Measurements from ENCODE around the gene PACSIN3.
A peak's percentile ranks its signal among the peaks of the same experiment; 100 is the strongest.
"Not testable (repeated sequence)": the region's sequence is repeated elsewhere in the genome, so short reads cannot be mapped to it uniquely, and the experiment has no call there.

The PACSIN3 gene

GRCh38 chr11:47213950-47214565, 27.8 kb upstream of the PACSIN3 start:
- ChIA-PET CTCF (interaction anchor here (1.2 to 2.0 kb wide), 5 partner anchors 13 to 195 kb away, joined by 3 to 7 read pairs (median 4); partner anchors contain the start of gene ACP2), POLR2A (interaction anchor here (0.7 to 1.4 kb wide), 3 partner anchors 26 to 1342 kb away, joined by 3 to 8 read pairs (median 4); partner anchors contain the start of gene ACP2)
- no peak for TF ChIP-seq CTCF (IDR thresholded peaks at IDR 0.05; ENCODE audit: control extremely low read depth, extremely low read depth, low read depth, missing control alignments)
- DNase-seq (ENCODE audit: extremely low spot score), result peak; percentile 79

DNA sequence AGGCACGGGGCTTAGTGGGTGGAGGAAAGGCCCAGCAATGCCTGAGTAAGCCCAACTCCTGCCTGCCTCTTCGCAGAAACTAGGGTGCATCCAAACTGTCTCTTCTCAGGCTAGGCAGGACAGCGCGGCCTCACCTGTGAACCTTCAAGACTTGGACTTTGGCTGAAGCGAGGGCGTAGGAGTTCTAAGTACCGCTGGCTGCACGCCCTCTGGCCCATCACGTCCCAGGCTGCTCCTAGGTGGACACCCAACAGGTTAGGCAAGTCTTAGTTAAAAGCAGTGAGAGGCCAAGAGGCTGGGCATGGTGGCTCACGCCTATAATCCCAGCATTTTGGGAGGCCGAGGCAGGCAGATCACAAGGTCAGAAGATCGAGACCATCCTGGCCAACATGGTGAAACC, 26.7 kb upstream of the PACSIN3 start:
- ChIA-PET POLR2A (interaction anchor here (0.6 to 0.7 kb wide), 2 partner anchors 25 to 725 kb away, joined by 3 read pairs; no protein-coding TSS in a partner anchor), CTCF (interaction anchor here (1.7 to 4.3 kb wide), 2 partner anchors 12 to 35 kb away, joined by 4 to 14 read pairs; no protein-coding TSS in a partner anchor)
- no peak for TF ChIP-seq CTCF (IDR thresholded peaks at IDR 0.05; ENCODE audit: control extremely low read depth, extremely low read depth, low read depth, missing control alignments)
- peak; percentile 13 for DNase-seq (ENCODE audit: extremely low spot score)

DNA sequence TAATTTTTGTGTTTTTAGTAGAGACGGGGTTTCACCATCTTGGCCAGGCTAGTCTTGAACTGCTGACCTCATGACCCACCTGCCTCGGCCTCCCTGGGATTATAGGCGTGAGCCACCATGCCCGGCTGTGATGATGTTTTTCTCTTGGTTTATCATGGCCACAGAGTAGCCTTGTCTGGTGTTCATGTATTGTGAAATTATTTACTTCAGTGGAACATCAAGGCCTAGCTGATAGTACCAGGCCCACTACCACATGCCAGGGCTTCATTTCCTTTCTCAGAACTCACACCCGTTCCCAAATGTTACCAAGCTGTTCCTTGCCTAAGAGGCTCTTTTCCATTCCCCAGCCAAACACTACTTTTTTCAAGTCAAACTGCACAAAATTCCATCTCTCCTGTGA, 22.4 kb upstream of the PACSIN3 start:
- CTCF ChIA-PET, result interaction anchor here (1.0 to 4.3 kb wide), 2 partner anchors 31 to 32 kb away, joined by 3 to 14 read pairs; partner anchors contain the start of gene ARFGAP2
- DNase-seq (ENCODE audit: extremely low spot score), result no peak
- POLR2A ChIA-PET, result no interaction called here
- TF ChIP-seq CTCF (IDR thresholded peaks at IDR 0.05; ENCODE audit: control extremely low read depth, extremely low read depth, low read depth, missing control alignments), result no peak

DNA sequence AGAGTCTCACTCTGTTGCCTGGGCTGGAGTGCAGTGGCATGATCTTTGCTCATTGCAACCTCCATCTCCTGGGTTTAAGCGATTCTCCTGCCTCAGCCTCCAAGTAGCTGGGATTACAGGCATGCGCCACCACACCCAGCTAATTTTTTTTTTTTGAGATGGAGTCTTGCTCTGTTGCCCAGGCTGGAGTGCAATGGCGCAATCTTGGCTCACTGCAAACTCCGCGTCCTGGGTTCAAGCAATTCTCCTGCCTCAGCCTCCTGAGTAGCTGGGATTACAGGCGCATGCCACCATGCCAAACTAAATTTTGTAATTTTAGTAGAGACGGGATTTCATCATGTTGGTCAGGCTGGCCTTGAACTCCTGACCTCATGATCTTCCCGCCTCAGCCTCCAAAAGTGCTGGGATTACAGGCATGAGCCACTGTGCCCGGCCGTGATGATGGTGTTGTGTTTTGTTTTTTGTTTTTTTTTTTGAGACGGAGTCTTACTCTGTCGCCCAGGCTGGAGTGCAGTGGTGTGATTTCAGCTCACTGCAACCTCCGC, 21.8 kb upstream of the PACSIN3 start:
- POLR2A ChIA-PET; DNase-seq (ENCODE audit: extremely low spot score); CTCF ChIA-PET: not testable (repeated sequence)

- ChIA-PET CTCF (no interaction called here), POLR2A (interaction anchor here (0.7 kb wide), 1 partner anchor 39 kb away, joined by 3 read pairs; no protein-coding TSS in a partner anchor)
- TF ChIP-seq CTCF (IDR thresholded peaks at IDR 0.05; ENCODE audit: control extremely low read depth, extremely low read depth, low read depth, missing control alignments), result no peak
- DNase-seq (ENCODE audit: extremely low spot score), result no peak
These were observed 21.2 kb upstream of the PACSIN3 start for GRCh38 chr11:47207459-47207858.

GRCh38 chr11:47206577-47206976, 20.3 kb upstream of the PACSIN3 start:
- not testable (repeated sequence) for DNase-seq (ENCODE audit: extremely low spot score)
- POLR2A ChIA-PET, result interaction anchor here (0.6 kb wide), 1 partner anchor 201 kb away, joined by 4 read pairs; no protein-coding TSS in a partner anchor
- CTCF ChIA-PET, result interaction anchor here (1.2 kb wide), 1 partner anchor 27 kb away, joined by 3 read pairs; no protein-coding TSS in a partner anchor

- CTCF ChIA-PET, result interaction anchor here (1.1 to 2.7 kb wide), 3 partner anchors 20 to 62 kb away, joined by 3 to 8 read pairs (median 3); no protein-coding TSS in a partner anchor
- POLR2A ChIA-PET, result no interaction called here
- DNase-seq (ENCODE audit: extremely low spot score), result no peak
- TF ChIP-seq CTCF (IDR thresholded peaks at IDR 0.05; ENCODE audit: control extremely low read depth, extremely low read depth, low read depth, missing control alignments), result no peak
These were observed 18.4 kb upstream of the PACSIN3 start for GRCh38 chr11:47204637-47204989.

All from GM10248 (cell line).